ENCODE results near the gene SMIM10L1.

SMIM10L1 gene

DNA sequence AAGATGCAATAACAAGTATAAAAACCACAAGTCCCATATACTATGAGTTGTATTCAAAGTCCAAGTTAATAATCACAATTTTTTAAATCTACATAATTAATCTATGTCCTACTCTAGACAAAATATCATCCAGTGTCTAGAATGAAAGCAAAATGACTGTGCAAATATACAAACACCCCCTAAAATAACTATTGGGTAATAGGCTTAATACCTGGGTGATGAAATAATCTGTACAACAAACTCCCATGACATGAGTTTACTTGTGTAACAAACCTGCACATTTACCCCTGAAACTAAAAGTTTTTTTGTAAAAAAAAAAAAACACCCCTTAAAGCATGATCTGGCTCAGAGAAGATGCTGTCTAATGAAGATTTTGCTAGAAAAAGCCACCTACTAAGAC lies 11.5 kb downstream of the SMIM10L1 start:
- no peak for DNase-seq (ENCODE audit: low read depth, low spot score)
- no peak overlapping the region for H3K27ac ChIP-seq

DNA sequence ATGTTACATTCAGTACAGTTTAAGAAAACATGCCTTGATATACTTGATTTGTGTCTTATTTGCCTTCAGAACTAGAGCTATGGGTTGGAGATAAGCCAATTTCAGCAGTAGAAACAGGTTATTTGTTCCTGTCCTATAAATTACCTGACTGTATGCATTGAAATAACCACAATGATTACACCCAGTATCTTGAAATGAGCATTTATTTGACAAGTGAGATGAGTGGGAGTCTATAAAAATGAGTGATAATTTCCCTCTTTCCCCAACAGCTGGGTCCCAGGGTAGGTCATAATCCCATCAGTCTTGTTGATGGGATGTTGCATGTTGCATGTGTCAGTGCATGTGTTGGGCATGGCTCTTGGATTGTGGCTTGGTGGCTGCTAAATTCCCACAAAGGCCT lies 12.0 kb downstream of the SMIM10L1 start:
- DNase-seq (ENCODE audit: low read depth, low spot score), result peak; percentile 5
- no peak overlapping the region for H3K27ac ChIP-seq

DNA sequence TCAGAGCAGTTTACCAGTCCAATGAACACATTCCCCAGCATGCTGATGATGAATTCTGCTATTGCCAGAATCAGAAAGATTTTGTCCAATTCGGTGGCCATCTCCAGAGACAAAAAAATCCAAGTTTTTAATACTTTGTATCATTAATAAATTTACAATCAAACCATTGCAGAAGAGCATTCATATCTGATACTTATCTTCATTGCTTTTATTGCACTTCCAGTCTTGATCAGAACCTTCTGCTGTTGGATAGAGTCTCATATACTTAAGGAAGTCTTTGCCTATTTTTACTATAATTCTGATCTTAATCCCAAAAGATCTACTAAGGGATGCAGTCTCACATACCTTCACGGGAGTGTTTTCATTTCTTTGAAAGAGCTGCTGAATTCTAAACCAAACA lies 15.8 kb downstream of the SMIM10L1 start, which contains the start of gene TAS2R42:
TSS of gene TAS2R42 (minus strand) at position 101 of the 400 bp plus-strand sequence. CDS start at position 101, 0 bp downstream.
- no peak within 1 kb of the TSS for H3K27ac ChIP-seq

DNA sequence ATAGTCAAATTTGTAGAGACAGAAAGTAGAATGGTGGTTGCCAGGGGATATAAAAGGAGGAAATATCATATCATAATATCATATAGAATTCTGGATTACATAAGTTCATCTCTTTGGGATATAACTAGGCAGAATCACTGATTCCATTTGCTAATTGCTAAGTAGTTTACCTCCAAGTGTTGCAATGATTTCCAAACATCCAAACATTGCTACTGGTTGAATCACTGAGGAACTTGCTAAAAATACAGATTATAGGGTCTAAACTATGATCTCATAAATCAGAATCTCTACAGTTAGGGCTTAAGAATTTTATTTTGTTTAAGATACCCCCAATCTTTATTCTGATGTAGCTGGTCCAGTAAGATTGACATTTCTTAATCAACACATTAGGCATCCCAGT lies 31.8 kb downstream of the SMIM10L1 start:
- no peak for DNase-seq (ENCODE audit: low read depth, low spot score)
- H3K27ac ChIP-seq, result no peak overlapping the region

More for the DNA sequence above, 15.8 kb downstream of the SMIM10L1 start, which contains the start of gene TAS2R42:
- no peak for DNase-seq (ENCODE audit: low read depth, low spot score)

DNA sequence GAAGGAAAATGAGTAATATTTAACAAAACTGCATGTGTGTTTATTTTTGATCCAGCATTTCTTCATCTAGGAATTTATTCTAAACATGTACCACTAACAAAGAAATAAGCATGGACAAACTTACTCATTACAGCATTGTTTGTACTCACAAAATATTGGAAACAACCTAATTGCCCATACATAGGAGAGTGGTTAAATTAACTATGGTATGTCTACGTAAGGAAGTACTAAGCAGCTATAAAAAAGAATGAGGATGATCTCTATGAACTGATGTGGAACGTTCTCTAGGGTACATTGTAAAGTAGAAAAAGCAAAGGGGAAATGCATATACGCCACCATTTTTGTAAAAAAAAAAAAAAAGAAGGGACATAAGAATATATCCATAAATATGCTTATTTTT lies 33.2 kb downstream of the SMIM10L1 start:
- no peak overlapping the region for H3K27ac ChIP-seq
- no peak for DNase-seq (ENCODE audit: low read depth, low spot score)

DNA sequence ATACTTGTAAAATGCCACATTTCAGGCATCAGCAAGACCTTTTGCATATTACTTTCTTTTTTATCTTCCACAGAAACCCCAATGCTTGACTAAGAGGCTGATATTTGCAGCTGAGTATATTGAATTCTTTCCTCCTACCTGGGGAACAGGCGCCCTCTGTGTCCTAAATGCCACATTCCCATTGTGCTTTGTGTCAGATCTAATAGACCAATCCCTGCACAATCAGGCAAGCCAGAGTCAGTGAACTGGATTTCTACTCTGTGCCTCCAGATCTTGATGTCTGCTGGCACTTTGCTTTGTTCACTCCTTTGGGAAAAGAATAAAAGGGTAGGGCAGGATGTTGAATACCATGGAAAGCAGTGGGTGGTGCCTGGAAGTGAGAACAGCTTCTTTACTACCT lies 38.1 kb downstream of the SMIM10L1 start:
- no peak for DNase-seq (ENCODE audit: low read depth, low spot score)
- no peak overlapping the region for H3K27ac ChIP-seq

Data from epithelial cell of prostate (primary cell).